GM13976 (cell line): ENCODE results near the gene CLNS1A.
"Not testable (repeated sequence)": the region's sequence is repeated elsewhere in the genome, so short reads cannot be mapped to it uniquely, and the experiment has no call there.

ENCODE experiments used
- DNase-seq: peaks from one replicate; pipeline ENCODE4 v3.0.0; 2012; ENCODE audit warnings: low spot score
- CTCF ChIP-seq: IDR thresholded peaks from 2 replicates; pipeline ENCODE4 v1.5.1; 2012; ENCODE audit warnings: borderline replicate concordance, mild to moderate bottlenecking; ENCODE audit not compliant: insufficient read depth; ENCODE audit errors: extremely low read depth, missing control alignments, control extremely low read depth
- in situ Hi-C: fragments of 300-500 bp; cut with MboI; formaldehyde crosslinking; loops from one replicate; pipeline ENCODE4 v1.12.0; 2022; ENCODE audit warnings: low sequenced_read_pairs, mixed read lengths, inconsistent platforms; ENCODE audit not compliant: unreplicated experiment

The CLNS1A gene

DNA sequence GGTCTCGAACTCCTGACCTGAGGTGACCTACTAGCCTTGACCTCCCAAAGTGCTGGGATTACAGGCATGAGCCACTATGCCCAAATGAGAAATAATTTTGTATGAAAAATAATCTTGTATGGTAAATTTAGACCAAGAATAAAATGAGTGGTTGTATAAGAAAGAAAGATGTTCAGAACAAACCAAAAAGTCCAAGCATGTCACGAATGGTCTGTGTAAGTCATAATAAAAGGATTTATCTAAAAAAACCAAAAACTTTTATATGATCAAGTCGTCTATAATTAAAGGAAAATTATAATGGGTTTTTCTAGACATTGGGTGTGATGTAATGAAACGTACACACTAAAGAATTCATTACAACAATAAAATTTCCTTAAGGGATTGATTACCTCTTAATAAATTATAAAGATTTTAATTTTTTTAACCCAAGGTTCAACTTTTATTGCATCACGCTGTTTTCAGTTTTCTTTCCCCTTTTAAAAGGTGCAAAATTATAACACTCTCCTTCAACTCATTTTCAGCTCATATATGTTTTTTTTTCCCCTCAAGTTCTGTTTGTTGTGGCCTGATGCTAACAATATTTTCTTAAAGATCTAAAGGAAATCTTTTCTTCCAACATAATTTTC, 56.8 kb downstream of the CLNS1A start:
- DNase-seq = no peak
- no peak for TF ChIP-seq CTCF
- in situ Hi-C loops = no loop called here

DNA sequence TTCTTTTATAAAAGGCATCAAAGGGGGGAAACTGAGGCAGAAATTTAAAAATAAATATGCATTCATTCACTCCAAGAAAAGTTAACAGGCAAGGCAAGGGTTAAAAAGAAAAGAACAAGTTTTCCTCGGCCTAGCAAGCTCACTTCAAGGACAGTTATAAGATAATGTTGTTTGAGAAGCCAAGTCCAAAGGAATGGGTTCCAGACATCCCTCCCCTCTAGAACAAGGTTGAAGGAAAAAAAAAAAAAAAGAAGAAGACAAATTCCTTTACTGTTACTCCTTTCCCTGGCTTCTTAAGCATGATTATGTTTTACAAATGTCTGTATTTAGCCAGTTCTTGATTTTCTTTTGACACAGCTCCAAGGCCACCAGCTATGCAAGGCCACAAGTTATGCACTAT, 62.2 kb downstream of the CLNS1A start:
- DNase-seq, in situ Hi-C loops: not testable (repeated sequence)

- in situ Hi-C loops = loop anchor here (25.0 kb wide), 1 partner anchor 384 kb away; no protein-coding TSS in a partner anchor
- not testable (repeated sequence) for DNase-seq
Observed at GRCh38 chr11:77570896-77571295, 66.7 kb downstream of the CLNS1A start.

DNA sequence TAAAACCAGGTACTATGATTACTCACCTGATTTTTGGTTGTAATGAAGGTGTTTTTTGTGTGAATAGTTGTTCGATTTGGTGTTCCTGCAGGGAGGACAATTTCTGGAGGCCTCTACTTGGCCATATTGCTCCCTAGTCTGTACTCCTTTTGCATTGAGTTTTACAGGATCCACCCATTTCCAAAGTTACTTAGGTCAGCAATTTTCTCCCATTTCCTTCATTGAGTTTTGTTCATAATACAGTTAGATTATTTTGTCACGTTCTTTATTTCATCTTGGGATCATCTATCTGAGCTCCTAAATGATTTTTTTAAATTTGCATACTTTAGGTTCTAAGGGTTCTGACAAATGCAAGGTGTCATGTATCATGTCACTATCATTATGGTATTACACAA, 67.9 kb downstream of the CLNS1A start:
- in situ Hi-C loops = loop anchor here (25.0 kb wide), 1 partner anchor 382 kb away; no protein-coding TSS in a partner anchor
- no peak for DNase-seq
- no peak for TF ChIP-seq CTCF

GRCh38 chr11:77568916-77569675, 68.5 kb downstream of the CLNS1A start:
- in situ Hi-C loops = loop anchor here (25.0 kb wide), 1 partner anchor 382 kb away; no protein-coding TSS in a partner anchor
- TF ChIP-seq CTCF = no peak
- DNase-seq = no peak

- in situ Hi-C loops = loop anchor here (25.0 kb wide), 1 partner anchor 381 kb away; no protein-coding TSS in a partner anchor
- no peak for TF ChIP-seq CTCF
- DNase-seq = no peak
Observed at GRCh38 chr11:77568306-77568705, 69.3 kb downstream of the CLNS1A start.
